ENCODE data around the gene ACOX3.

The ACOX3 gene

DNA sequence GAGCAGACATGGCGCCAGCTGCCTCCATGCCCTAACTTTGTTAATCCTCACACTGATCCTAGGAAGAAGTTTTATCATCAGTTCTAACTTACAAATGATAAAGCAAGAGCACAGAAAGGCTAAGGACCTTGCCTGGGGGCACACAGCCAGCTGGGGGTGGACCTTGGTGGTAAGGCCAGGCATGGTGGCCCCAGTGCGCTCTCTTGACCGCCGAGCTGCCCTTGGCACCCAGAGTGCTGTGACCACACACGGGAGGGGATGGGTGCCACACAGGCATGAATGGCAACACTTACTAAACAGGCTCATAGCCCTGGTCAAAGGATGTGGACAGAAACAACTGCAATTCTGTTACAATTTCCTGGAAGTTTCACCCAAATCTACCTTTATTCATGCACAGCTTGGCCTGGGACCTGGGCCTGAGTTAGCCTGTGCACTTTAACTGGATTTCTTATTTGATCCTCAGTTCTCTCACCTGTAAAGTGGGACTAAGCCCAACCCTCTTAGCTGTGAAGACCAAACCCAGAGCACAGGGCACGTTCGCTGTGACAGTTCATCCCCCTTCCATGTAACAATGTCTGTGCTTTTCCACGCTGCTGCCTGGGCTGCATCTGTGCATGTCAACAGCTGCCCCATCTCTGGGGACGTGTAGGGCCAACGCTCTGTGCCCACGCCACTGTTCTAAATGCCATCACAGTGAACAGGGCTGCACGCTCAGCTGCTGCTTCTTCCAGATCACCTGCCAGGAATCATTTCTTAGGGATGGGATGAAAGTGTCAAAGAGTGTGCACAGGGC is 44.8 kb downstream of the ACOX3 start:
- FAIRE-seq (no peak), DNase-seq (ENCODE audit: insufficient read length, low spot score) (no peak)
- TF ChIP-seq, protein P1, sequence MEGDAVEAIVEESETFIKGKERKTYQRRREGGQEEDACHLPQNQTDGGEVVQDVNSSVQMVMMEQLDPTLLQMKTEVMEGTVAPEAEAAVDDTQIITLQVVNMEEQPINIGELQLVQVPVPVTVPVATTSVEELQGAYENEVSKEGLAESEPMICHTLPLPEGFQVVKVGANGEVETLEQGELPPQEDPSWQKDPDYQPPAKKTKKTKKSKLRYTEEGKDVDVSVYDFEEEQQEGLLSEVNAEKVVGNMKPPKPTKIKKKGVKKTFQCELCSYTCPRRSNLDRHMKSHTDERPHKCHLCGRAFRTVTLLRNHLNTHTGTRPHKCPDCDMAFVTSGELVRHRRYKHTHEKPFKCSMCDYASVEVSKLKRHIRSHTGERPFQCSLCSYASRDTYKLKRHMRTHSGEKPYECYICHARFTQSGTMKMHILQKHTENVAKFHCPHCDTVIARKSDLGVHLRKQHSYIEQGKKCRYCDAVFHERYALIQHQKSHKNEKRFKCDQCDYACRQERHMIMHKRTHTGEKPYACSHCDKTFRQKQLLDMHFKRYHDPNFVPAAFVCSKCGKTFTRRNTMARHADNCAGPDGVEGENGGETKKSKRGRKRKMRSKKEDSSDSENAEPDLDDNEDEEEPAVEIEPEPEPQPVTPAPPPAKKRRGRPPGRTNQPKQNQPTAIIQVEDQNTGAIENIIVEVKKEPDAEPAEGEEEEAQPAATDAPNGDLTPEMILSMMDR (IDR thresholded peaks at IDR 0.05; ENCODE audit: insufficient read depth, missing control alignments): no peak

DNA sequence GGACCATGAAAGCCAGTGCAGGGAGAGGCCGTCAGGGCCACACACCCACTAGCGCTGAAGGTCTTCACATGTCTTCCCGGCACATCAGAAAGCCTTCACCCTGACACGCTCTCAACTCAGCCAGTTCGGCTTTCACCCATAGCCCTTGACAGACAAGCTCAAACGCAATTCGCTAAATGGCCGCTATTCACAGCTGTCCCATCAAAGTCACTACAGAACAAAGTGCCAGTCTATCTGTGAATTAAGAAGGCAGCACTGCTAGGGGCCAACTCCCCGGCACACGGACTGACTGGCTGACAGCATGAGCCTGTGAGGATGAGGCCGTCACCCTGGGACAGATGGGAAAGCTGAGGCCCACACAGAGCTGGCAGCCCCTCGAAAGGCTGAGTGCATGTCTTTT is 45.7 kb downstream of the ACOX3 start:
- no peak for DNase-seq (ENCODE audit: insufficient read length, low spot score)
- TF ChIP-seq, protein P1 (IDR thresholded peaks at IDR 0.05; ENCODE audit: insufficient read depth, missing control alignments): no peak
- FAIRE-seq: no peak

DNA sequence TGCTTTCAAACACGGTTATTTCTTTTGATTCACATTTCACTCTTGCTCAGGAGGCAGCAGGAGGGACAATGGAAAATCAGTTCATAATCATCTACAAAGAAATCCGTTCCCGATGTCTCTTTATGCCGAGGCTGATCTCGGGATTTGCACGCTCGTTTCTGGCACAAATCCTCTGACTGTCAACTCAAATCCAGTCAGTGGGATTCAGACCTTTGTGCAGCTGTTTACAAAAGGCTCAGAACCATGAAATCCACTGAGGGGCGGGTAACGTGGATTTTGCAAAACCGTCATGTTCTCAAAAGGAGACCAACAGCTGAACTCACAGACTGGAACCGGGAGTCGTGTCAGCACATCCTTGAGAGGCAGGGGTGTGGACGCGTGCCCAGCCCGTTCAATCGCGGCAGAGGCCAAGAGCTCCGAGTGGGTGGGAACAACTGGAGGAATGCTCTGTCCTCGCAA is 46.4 kb downstream of the ACOX3 start:
- TF ChIP-seq, protein P1 (IDR thresholded peaks at IDR 0.05; ENCODE audit: insufficient read depth, missing control alignments): no peak
- FAIRE-seq (peak; percentile 78), DNase-seq (ENCODE audit: insufficient read length, low spot score) (peak; percentile 55)

DNA sequence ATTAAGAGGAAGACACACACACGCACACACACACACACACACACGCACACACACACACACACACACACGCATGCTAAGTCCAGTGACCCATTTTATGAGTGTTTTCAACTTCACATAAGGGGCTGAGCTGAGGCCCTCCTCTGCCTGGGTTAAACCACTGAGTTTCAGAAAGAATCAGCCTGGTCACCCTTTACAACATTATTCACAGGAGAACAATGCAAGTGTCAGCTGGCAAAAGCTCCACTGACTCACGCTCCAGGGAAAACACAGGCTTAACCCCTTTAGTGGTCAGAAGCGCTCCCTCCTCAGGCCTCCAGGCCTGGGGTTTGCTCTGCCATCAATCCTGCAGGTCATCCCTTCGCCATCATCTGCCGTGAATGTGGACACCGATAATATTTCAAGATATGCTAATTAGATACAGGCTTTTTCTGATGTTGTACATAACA is 46.9 kb downstream of the ACOX3 start:
- FAIRE-seq (no peak), DNase-seq (ENCODE audit: insufficient read length, low spot score) (no peak)
- TF ChIP-seq, protein P1 (IDR thresholded peaks at IDR 0.05; ENCODE audit: insufficient read depth, missing control alignments): no peak

DNA sequence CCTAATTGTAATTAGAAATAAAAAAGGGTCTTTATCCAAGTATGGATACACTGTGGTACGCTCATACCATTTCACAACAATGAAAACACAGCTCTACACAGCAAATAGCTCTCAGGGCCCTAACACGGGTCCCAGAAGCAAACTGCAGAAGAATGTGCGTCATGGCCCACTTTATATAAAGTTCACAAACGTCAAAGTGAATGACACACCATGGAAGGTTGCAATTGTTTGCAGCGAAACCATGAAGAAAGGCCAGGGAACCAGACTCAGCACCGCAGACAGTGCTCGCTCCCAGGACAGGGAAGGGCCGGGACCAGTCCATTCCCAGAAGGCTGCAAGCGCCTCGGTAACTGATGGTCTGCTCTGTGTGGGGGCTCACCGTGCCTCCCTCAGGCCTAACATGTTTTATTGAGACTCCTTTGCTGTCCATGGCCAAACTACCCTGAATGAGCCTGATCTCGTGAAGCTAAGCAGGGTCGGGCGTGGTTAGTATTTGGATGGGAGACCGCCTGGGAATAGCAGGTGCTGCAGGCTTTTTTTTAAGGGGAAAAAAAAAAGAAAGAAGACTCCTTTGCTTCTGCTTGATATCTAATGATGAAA is 47.8 kb downstream of the ACOX3 start:
- DNase-seq (ENCODE audit: insufficient read length, low spot score) (no peak), FAIRE-seq (no peak)
- TF ChIP-seq, protein P1 (IDR thresholded peaks at IDR 0.05; ENCODE audit: insufficient read depth, missing control alignments): no peak

DNA sequence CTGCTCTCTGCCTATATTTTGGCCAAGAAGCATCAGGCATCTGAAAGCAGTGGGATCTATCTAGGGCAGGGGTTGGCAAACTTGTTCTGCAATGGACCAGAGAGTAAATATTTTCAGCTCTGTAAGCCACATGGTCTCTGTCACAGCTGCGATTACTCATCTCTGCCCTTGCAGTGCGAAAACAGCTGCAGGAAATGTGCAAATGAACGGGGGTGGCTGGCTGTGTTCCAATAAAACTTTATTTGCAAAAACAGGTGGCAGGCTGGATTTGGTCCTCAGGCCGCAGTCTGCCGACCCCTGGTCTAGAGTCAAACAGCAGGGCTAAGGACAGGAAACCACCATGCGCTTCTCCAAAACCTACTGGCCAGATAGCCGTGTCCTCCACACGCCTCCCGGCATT is 48.6 kb downstream of the ACOX3 start:
- FAIRE-seq (no peak), DNase-seq (ENCODE audit: insufficient read length, low spot score) (no peak)
- TF ChIP-seq, protein P1 (IDR thresholded peaks at IDR 0.05; ENCODE audit: insufficient read depth, missing control alignments): no peak

DNA sequence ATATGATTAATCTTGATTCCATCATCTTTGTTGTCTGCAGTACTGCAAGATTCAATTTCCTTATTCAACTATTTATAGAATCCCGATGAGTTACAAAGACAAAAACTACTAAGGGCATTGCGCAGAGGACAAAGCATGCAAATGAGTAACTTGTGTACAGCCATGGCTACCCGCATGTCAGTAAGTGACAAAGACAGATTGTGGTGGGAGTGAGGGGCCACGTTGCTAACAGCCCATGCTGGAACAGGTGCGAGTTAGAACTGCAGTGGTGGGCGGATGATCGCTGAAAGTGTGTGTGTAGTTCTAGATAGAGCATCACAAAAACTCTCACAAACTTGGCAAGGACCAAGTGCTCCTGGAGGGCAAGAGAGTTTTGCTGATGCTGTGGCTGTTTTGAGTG is 49.5 kb downstream of the ACOX3 start:
- TF ChIP-seq, protein P1 (IDR thresholded peaks at IDR 0.05; ENCODE audit: insufficient read depth, missing control alignments): no peak
- DNase-seq (ENCODE audit: insufficient read length, low spot score) (no peak), FAIRE-seq (no peak)

Data from D721Med (cell line).